ENCODE data around the gene PHACTR2. TPM values are rescaled to one million over a fixed set of nuclear protein-coding genes. Genes with fewer than 3 reads are reported as not detected.

PHACTR2 gene
- total and polyA plus RNA-seq, 2 of the 13 experiments (the other 11 are each of a cell fraction or from before 2014, with no cell fraction given) = 11.3 to 28.2 TPM

DNA sequence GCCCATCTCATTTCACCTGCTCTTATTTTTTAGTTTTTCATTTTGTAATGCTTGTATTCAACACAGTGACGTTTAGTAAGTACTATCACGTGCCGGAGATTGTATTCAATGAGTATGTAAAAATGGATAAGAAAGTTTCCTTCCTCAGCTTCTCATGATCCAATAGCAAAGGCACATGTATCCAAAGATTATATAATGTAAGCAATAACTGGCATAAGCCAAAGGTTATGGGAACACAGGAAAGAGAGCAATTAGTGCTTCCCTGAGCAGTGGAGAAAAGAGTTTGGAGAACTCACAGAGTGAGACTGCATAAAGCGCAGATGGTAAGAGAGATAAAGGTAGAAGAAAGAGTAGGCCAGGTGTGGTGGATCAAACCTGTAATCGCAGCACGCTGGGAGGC is 143.6 kb downstream of the PHACTR2 start:
- ChIA-PET POLR2A (no interaction called here), CTCF (ENCODE audit: low intra/inter-chr PET ratio, low total read pairs) (no interaction called here)
- intact Hi-C loops (cut with micrococcal nuclease; ENCODE audit: unreplicated experiment) = no loop called here
- Histone ChIP-seq H3K36me3 (replicated peaks in 1 of 2; ENCODE audit: control insufficient read depth in 1 of 2, insufficient read depth in 2 of 2, low read length in 2 of 2) (peaks cover 11 to 13% of the 10 kb centered on the region in 2 experiments; a peak in 4 of 5 replicates), H3K9ac (ENCODE audit: insufficient read depth, low read depth, low read length) (no peak overlapping the region), H2AFZ (ENCODE audit: low read length) (no peak overlapping the region), H3K79me2 (ENCODE audit: insufficient read depth, low read length) (no peaks in the 10 kb centered on the region), H3K4me1 (ENCODE audit: insufficient read depth, low read length) (no peaks in the 10 kb centered on the region), H3K9me3 (ENCODE audit: low read length) (no peaks in the 10 kb centered on the region), H3K4me2 (ENCODE audit: low read depth, low read length) (no peak overlapping the region), H4K20me1 (ENCODE audit: insufficient read depth, low read length) (no peaks in the 10 kb centered on the region), H3K4me3 (replicated peaks in 1 of 3; ENCODE audit: insufficient read depth in 1 of 3, low read depth in 2 of 3, low read length in 3 of 3) (no peak overlapping the region), H3K27ac (ENCODE audit: extremely low read length, insufficient read depth, low read length) (no peak overlapping the region), H3K27me3 (ENCODE audit: control insufficient read depth in 1 of 2, insufficient read depth in 2 of 2, low read length in 2 of 2) (no peaks in the 10 kb centered on the region; a peak in 1 of 5 replicates)
- in situ Hi-C loops (cut with HindIII; ENCODE audit: extremely low pct_ligation_motif_present, low pct_unique_long_range_greater_than_20kb) = no loop called here
- BruUV-seq (replicated peaks) = no TSS peak
- FAIRE-seq (no peak), ATAC-seq (no peak), DNase-seq (ENCODE audit: low spot score) (no peak)
- TF ChIP-seq, protein P1, sequence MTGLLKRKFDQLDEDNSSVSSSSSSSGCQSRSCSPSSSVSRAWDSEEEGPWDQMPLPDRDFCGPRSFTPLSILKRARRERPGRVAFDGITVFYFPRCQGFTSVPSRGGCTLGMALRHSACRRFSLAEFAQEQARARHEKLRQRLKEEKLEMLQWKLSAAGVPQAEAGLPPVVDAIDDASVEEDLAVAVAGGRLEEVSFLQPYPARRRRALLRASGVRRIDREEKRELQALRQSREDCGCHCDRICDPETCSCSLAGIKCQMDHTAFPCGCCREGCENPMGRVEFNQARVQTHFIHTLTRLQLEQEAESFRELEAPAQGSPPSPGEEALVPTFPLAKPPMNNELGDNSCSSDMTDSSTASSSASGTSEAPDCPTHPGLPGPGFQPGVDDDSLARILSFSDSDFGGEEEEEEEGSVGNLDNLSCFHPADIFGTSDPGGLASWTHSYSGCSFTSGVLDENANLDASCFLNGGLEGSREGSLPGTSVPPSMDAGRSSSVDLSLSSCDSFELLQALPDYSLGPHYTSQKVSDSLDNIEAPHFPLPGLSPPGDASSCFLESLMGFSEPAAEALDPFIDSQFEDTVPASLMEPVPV (CRISPR knock-in tag; IDR thresholded peaks at IDR 0.05) = no peak
- no peak for TF ChIP-seq SMAD9 (CRISPR knock-in tag; IDR thresholded peaks at IDR 0.05)
- TF ChIP-seq, protein P2, sequence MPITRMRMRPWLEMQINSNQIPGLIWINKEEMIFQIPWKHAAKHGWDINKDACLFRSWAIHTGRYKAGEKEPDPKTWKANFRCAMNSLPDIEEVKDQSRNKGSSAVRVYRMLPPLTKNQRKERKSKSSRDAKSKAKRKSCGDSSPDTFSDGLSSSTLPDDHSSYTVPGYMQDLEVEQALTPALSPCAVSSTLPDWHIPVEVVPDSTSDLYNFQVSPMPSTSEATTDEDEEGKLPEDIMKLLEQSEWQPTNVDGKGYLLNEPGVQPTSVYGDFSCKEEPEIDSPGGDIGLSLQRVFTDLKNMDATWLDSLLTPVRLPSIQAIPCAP (CRISPR knock-in tag; IDR thresholded peaks at IDR 0.05; ENCODE audit: low read depth) = no peak
- whole genome bisulfite sequencing (ENCODE audit: low lambda C conversion rate) = 86% methylated on average over 6 of the region's 6 CpGs

DNA sequence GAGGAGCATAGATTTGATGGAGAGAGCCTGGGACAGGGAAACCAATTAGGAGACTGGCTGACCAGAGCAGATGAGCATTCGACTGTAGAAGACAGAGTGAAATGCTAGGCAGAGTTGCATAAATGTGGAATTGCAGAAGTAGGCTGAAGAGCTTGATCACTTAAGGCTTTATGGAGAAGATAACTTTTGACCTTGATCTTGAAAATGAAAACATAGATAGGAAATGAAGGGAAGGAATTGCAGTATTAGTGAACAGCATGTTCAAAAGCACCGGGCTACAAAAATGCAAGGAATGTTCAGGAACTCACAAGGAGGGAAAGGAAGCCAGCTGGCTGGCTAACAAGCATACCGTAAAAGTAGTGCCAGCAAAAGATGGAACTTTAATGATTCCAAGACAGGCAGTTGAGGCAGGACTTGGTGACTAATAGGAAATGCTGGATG is 144.8 kb downstream of the PHACTR2 start:
- no peaks in the 10 kb centered on the region; a peak in 1 of 5 replicates for H3K27me3 ChIP-seq (ENCODE audit: control insufficient read depth in 1 of 2, insufficient read depth in 2 of 2, low read length in 2 of 2)
- peaks cover 13 to 15% of the 10 kb centered on the region in 2 experiments; a peak in 4 of 5 replicates for H3K36me3 ChIP-seq (replicated peaks in 1 of 2; ENCODE audit: control insufficient read depth in 1 of 2, insufficient read depth in 2 of 2, low read length in 2 of 2)
- BruUV-seq (replicated peaks) = no TSS peak
- DNase-seq (ENCODE audit: low spot score) (no peak), ATAC-seq (no peak), FAIRE-seq (no peak)
- POLR2A ChIA-PET = interaction anchor here (1.6 kb wide), 1 partner anchor 21 kb away, joined by 4 read pairs; the partner anchor contains the start of gene LTV1
- H2AFZ ChIP-seq (ENCODE audit: low read length) = no peak overlapping the region
- no peak overlapping the region for H3K27ac ChIP-seq (ENCODE audit: extremely low read length, insufficient read depth, low read length)
- no peaks in the 10 kb centered on the region for H3K79me2 ChIP-seq (ENCODE audit: insufficient read depth, low read length)
- WGBS (ENCODE audit: low lambda C conversion rate) = 89% methylated on average over 3 of the region's 3 CpGs
- H4K20me1 ChIP-seq (ENCODE audit: insufficient read depth, low read length) = no peaks in the 10 kb centered on the region
- no peak overlapping the region for H3K4me3 ChIP-seq (replicated peaks in 1 of 3; ENCODE audit: insufficient read depth in 1 of 3, low read depth in 2 of 3, low read length in 3 of 3)
- no peak overlapping the region for H3K9ac ChIP-seq (ENCODE audit: insufficient read depth, low read depth, low read length)
- in situ Hi-C loops (cut with HindIII; ENCODE audit: extremely low pct_ligation_motif_present, low pct_unique_long_range_greater_than_20kb) (no loop called here), intact Hi-C loops (cut with micrococcal nuclease; ENCODE audit: unreplicated experiment) (no loop called here)
- CTCF ChIA-PET (ENCODE audit: low intra/inter-chr PET ratio, low total read pairs) = no interaction called here
- no peaks in the 10 kb centered on the region for H3K4me1 ChIP-seq (ENCODE audit: insufficient read depth, low read length)
- H3K4me2 ChIP-seq (ENCODE audit: low read depth, low read length) = no peak overlapping the region
- no peaks in the 10 kb centered on the region for H3K9me3 ChIP-seq (ENCODE audit: low read length)
- no peak for TF ChIP-seq NFE2L2 (IDR thresholded peaks at IDR 0.05; ENCODE audit: low read length)
- no peak for TF ChIP-seq KDM5B (CRISPR knock-in tag; IDR thresholded peaks at IDR 0.05; ENCODE audit: borderline replicate concordance)
- TF ChIP-seq SMC3 (IDR thresholded peaks at IDR 0.05; ENCODE audit: low read length) = no peak
- TF ChIP-seq MAFF (IDR thresholded peaks at IDR 0.05; ENCODE audit: low read depth, low read length) = no peak
- no peak for TF ChIP-seq TRIM24 (CRISPR knock-in tag; IDR thresholded peaks at IDR 0.05)
- TF ChIP-seq ZNF724P (CRISPR knock-in tag; IDR thresholded peaks at IDR 0.05; ENCODE audit: borderline replicate concordance) = no peak
- no peak for TF ChIP-seq ZNF326 (CRISPR knock-in tag; IDR thresholded peaks at IDR 0.05; ENCODE audit: borderline replicate concordance)
- no peak for TF ChIP-seq ZNF230 (CRISPR knock-in tag; IDR thresholded peaks at IDR 0.05)
- TF ChIP-seq, protein P3, sequence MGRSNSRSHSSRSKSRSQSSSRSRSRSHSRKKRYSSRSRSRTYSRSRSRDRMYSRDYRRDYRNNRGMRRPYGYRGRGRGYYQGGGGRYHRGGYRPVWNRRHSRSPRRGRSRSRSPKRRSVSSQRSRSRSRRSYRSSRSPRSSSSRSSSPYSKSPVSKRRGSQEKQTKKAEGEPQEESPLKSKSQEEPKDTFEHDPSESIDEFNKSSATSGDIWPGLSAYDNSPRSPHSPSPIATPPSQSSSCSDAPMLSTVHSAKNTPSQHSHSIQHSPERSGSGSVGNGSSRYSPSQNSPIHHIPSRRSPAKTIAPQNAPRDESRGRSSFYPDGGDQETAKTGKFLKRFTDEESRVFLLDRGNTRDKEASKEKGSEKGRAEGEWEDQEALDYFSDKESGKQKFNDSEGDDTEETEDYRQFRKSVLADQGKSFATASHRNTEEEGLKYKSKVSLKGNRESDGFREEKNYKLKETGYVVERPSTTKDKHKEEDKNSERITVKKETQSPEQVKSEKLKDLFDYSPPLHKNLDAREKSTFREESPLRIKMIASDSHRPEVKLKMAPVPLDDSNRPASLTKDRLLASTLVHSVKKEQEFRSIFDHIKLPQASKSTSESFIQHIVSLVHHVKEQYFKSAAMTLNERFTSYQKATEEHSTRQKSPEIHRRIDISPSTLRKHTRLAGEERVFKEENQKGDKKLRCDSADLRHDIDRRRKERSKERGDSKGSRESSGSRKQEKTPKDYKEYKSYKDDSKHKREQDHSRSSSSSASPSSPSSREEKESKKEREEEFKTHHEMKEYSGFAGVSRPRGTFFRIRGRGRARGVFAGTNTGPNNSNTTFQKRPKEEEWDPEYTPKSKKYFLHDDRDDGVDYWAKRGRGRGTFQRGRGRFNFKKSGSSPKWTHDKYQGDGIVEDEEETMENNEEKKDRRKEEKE (IDR thresholded peaks at IDR 0.05) = no peak
- TF ChIP-seq IKZF4 (CRISPR knock-in tag; IDR thresholded peaks at IDR 0.05; ENCODE audit: borderline replicate concordance, low read depth, not compliant biosample characterization) = no peak
- no peak for TF ChIP-seq ERF (CRISPR knock-in tag; IDR thresholded peaks at IDR 0.05)
- no peak for TF ChIP-seq SMARCE1 (IDR thresholded peaks at IDR 0.05; ENCODE audit: borderline replicate concordance)

All from HepG2 (cell line).